ENCODE results near the gene PCDHGC3. TPM values are rescaled to one million over a fixed set of nuclear protein-coding genes. Genes with fewer than 3 reads are reported as not detected.

PCDHGC3 gene
- total and polyA plus RNA-seq, 9 of the 15 experiments (the other 6 are each of a cell fraction or from before 2014, with no cell fraction given): 0.07 TPM; not detected in 8

GRCh38 chr5:141437221-141437620, 38.5 kb upstream of the PCDHGC3 start (continued):
- no peak for TF ChIP-seq HIVEP1 (CRISPR knock-in tag; IDR thresholded peaks at IDR 0.05)
- TF ChIP-seq HDGF (IDR thresholded peaks at IDR 0.05): no peak
- no peak for TF ChIP-seq GATAD2B (IDR thresholded peaks at IDR 0.05; ENCODE audit: borderline replicate concordance)
- TF ChIP-seq ZNF57 (CRISPR knock-in tag; IDR thresholded peaks at IDR 0.05): no peak

GRCh38 chr5:141439411-141440141, 36.2 kb upstream of the PCDHGC3 start:
- no peaks in the 10 kb centered on the region for H4K20me1 ChIP-seq (replicated peaks; ENCODE audit: control insufficient read depth, insufficient read depth, low read length)
- in situ Hi-C loops (cut with MboI) (no loop called here), intact Hi-C loops (cut with micrococcal nuclease) (no loop called here)
- ChIA-PET CTCF (ENCODE audit: low intra/inter-chr PET ratio) (no interaction called here), POLR2A (interaction anchor here (0.6 to 1.6 kb wide), 3 partner anchors 60 to 112 kb away, joined by 3 to 4 read pairs (median 3); partner anchors contain the start of gene PCDHGB3)
- 0% methylated on average over 10 of the region's 10 CpGs for WGBS (ENCODE audit: insufficient coverage, low coverage, missing lambda C conversion rate)
- no peaks in the 10 kb centered on the region for H3K9me3 ChIP-seq (replicated peaks; ENCODE audit: control insufficient read depth, insufficient read depth, low read depth, low read length)
- FAIRE-seq: no peak
- no peak overlapping the region for H3K27ac ChIP-seq (ENCODE audit: extremely low read depth, low read depth, low read length)
- H3K36me3 ChIP-seq (ENCODE audit: control insufficient read depth, insufficient read depth, low read length): no peaks in the 10 kb centered on the region
- no peaks in the 10 kb centered on the region for H3K9me1 ChIP-seq (ENCODE audit: control insufficient read depth, insufficient read depth, low read length)
- DNase-seq (ENCODE audit: extremely low read depth in 1 of 4, low spot score in 3 of 4): no peak
- no peak overlapping the region for H3K4me2 ChIP-seq (ENCODE audit: insufficient read depth, low read length)
- H3K27me3 ChIP-seq (ENCODE audit: control insufficient read depth in 2 of 2, insufficient read depth in 2 of 2, low read length in 2 of 2): peaks cover 0 to 16% of the 10 kb centered on the region in 2 experiments; a peak in 2 of 5 replicates
- H2AFZ ChIP-seq (ENCODE audit: low read depth, low read length): no peak overlapping the region
- H3K9ac ChIP-seq (ENCODE audit: insufficient read depth in 1 of 2, low read depth in 2 of 2, low read length in 2 of 2): no peak overlapping the region
- no peaks in the 10 kb centered on the region for H3K79me2 ChIP-seq (ENCODE audit: control insufficient read depth, insufficient read depth, low read length)
- no peak for ATAC-seq
- BruUV-seq (replicated peaks): no TSS peak
- H3K4me1 ChIP-seq (replicated peaks in 1 of 2; ENCODE audit: control insufficient read depth in 2 of 2, insufficient read depth in 2 of 2, low read length in 2 of 2): peaks cover 0 to 6% of the 10 kb centered on the region in 2 experiments; a peak in 1 of 5 replicates
- no peak overlapping the region for H3K4me3 ChIP-seq
- TF ChIP-seq ADNP (tag; IDR thresholded peaks at IDR 0.05) (no peak), COPS2 (conservative IDR thresholded peaks at IDR 0.05) (no peak), UBTF (IDR thresholded peaks at IDR 0.05; ENCODE audit: borderline replicate concordance in 1 of 2, low read depth in 2 of 2, low read length in 2 of 2) (no peak), STAG1 (CRISPR knock-in tag; IDR thresholded peaks at IDR 0.05; ENCODE audit: borderline replicate concordance) (no peak), XRCC3 (IDR thresholded peaks at IDR 0.05) (no peak), ZNF764 (CRISPR knock-in tag; IDR thresholded peaks at IDR 0.05; ENCODE audit: low read depth) (no peak), CBX2 (IDR thresholded peaks at IDR 0.05; ENCODE audit: insufficient read depth, low read length, poor library complexity, severe bottlenecking) (no peak), ZBTB49 (CRISPR knock-in tag; IDR thresholded peaks at IDR 0.05; ENCODE audit: borderline replicate concordance) (no peak), HNRNPH1 (optimal IDR thresholded peaks at IDR 0.05; ENCODE audit: low read depth, low read length) (no peak), MEF2D (tag; conservative IDR thresholded peaks at IDR 0.05; ENCODE audit: low read depth) (no peak), ZNF512 (tag; IDR thresholded peaks at IDR 0.05) (no peak)
